Endodermal cell (in vitro differentiated cells): ENCODE measurements around the gene DEDD. TPM values are rescaled to one million over a fixed set of nuclear protein-coding genes. Genes with fewer than 3 reads are reported as not detected.
A peak's percentile ranks its signal among the peaks of the same experiment; 100 is the strongest.

Experiments used
- DNase-seq: peaks from one replicate; pipeline ENCODE4 v3.0.0-alpha.2; 2017
- H3K27ac ChIP-seq: 2 replicates; pipeline ENCODE4 v1.5.1; 2013; ENCODE audit warnings: mild to moderate bottlenecking, low read depth, low read length, moderate library complexity
- H3K27me3 ChIP-seq: 2 replicates; pipeline ENCODE4 v1.6.1; 2013; ENCODE audit warnings: mild to moderate bottlenecking, low read length, moderate library complexity; ENCODE audit not compliant: insufficient read depth, control insufficient read depth, poor library complexity, severe bottlenecking
- H3K36me3 ChIP-seq: 2 replicates; pipeline ENCODE4 v1.7.0; 2013; ENCODE audit warnings: mild to moderate bottlenecking, low read length, moderate library complexity; ENCODE audit not compliant: control insufficient read depth, insufficient read depth
- H3K4me1 ChIP-seq: one replicate; pipeline ENCODE4 v1.7.0; 2013; ENCODE audit warnings: low read length; ENCODE audit not compliant: control insufficient read depth, insufficient read depth
- H3K4me3 ChIP-seq: 2 replicates; pipeline ENCODE4 v1.5.1; 2013; ENCODE audit warnings: mild to moderate bottlenecking, low read length, moderate library complexity
- H3K9ac ChIP-seq: 2 replicates; pipeline ENCODE4 v1.6.1; 2013; ENCODE audit warnings: mild to moderate bottlenecking, low read length, moderate library complexity; ENCODE audit not compliant: poor library complexity, severe bottlenecking; ENCODE audit errors: extremely low read depth
- H3K9me3 ChIP-seq: 2 replicates; pipeline ENCODE4 v1.6.1; 2013; ENCODE audit warnings: mild to moderate bottlenecking, low read length, moderate library complexity; ENCODE audit not compliant: control insufficient read depth
- H3K27ac Mint-ChIP-seq: 2 replicates; pipeline ENCODE4 v1.8.0; 2020; ENCODE audit warnings: mixed read lengths
- H3K27me3 Mint-ChIP-seq: 2 replicates; pipeline ENCODE4 v1.8.0; 2021; ENCODE audit warnings: mild to moderate bottlenecking, mixed read lengths; ENCODE audit not compliant: insufficient read depth
- H3K36me3 Mint-ChIP-seq: 2 replicates; pipeline ENCODE4 v1.8.0; 2020; ENCODE audit warnings: low read depth, mixed read lengths
- H3K4me1 Mint-ChIP-seq: 2 replicates; pipeline ENCODE4 v1.8.0; 2020; ENCODE audit warnings: mixed read lengths
- H3K4me3 Mint-ChIP-seq: 2 replicates; pipeline ENCODE4 v1.8.0; 2020; ENCODE audit warnings: mild to moderate bottlenecking, moderate library complexity, mixed read lengths
- H3K9me3 Mint-ChIP-seq: 2 replicates; pipeline ENCODE4 v1.8.0; 2020; ENCODE audit warnings: mild to moderate bottlenecking, mixed read lengths
- CTCF ChIP-seq: fragments of 200-600 bp; sonication (generic); conservative IDR thresholded peaks from 2 replicates; pipeline ENCODE4 v1.5.0; 2021; ENCODE audit warnings: antibody characterized with exemption, mild to moderate bottlenecking
- WGBS, 2 experiments: methylation state at CpG; one replicate each; pipeline versions ENCODE4 v1.1.5 to v1.1.7; 2013; ENCODE audit warnings: missing lambda C conversion rate in 2 of 2, mixed read lengths in 1 of 2; ENCODE audit not compliant: insufficient coverage in 1 of 2, insufficient read length in 1 of 2; 5-methylcytosine and 5-hydroxymethylcytosine counted together
- total RNA-seq, 2 donors: library from RNA; stranded (reverse); fragmentation: NEBNext Ultra II Directional in 1 of 2; extraction: Animal tissue kit (Norgen Biotek cat#: 25700) in 1 of 2; gene quantifications; 2 replicates in 1 of 2; 3 replicates in 1 of 2; pipeline ENCODE4 v1.2.1, GENCODE V29; 2021

DEDD gene
- total RNA-seq, 2 donors from 2014 or later = 34.2 to 39.8 TPM

GRCh38 chr1:161176468-161177111 is 44.1 kb upstream of the DEDD start:
- Mint-ChIP-seq H3K27ac (peak overlapping the region; percentile 100), H3K4me3 (peak overlapping the region; percentile 97), H3K36me3 (peaks cover 32% of the 10 kb centered on the region), H3K27me3 (no peaks in the 10 kb centered on the region), H3K9me3 (no peaks in the 10 kb centered on the region), H3K4me1 (peaks cover 14% of the 10 kb centered on the region)
- H3K9ac ChIP-seq = peak overlapping the region; percentile 68
- peak overlapping the region; percentile 96 for H3K4me3 ChIP-seq
- H3K9me3 ChIP-seq = no peaks in the 10 kb centered on the region
- peaks cover 4% of the 10 kb centered on the region for H3K4me1 ChIP-seq
- no peaks in the 10 kb centered on the region for H3K27me3 ChIP-seq
- H3K27ac ChIP-seq = no peak overlapping the region
- peaks cover 35% of the 10 kb centered on the region for H3K36me3 ChIP-seq
- TF ChIP-seq CTCF = no peak
- WGBS, 2 experiments = 26 to 72% methylated on average over 2 to 16 of the region's 17 CpGs
- DNase-seq = no peak

- Histone ChIP-seq H3K36me3 (peaks cover 41% of the 10 kb centered on the region), H3K4me1 (peaks cover 4% of the 10 kb centered on the region), H3K9me3 (no peaks in the 10 kb centered on the region), H3K4me3 (peak overlapping the region; percentile 96), H3K9ac (no peak overlapping the region), H3K27me3 (no peaks in the 10 kb centered on the region), H3K27ac (no peak overlapping the region)
- WGBS, 2 experiments = 91 to 93% methylated on average over 5 to 10 of the region's 10 CpGs
- no peak for DNase-seq
- Mint-ChIP-seq H3K4me3 (peak overlapping the region; percentile 97), H3K4me1 (peaks cover 14% of the 10 kb centered on the region), H3K27ac (no peak overlapping the region), H3K9me3 (no peaks in the 10 kb centered on the region), H3K27me3 (no peaks in the 10 kb centered on the region), H3K36me3 (peaks cover 37% of the 10 kb centered on the region)
- no peak for TF ChIP-seq CTCF
These were observed 43.4 kb upstream of the DEDD start for GRCh38 chr1:161175771-161176453.

GRCh38 chr1:161174911-161175310 is 42.4 kb upstream of the DEDD start:
- H3K4me3 ChIP-seq = no peak overlapping the region
- TF ChIP-seq CTCF = no peak
- Mint-ChIP-seq H3K4me1 (peaks cover 14% of the 10 kb centered on the region), H3K4me3 (no peak overlapping the region), H3K27ac (no peak overlapping the region), H3K9me3 (no peaks in the 10 kb centered on the region), H3K27me3 (no peaks in the 10 kb centered on the region), H3K36me3 (peaks cover 40% of the 10 kb centered on the region)
- H3K36me3 ChIP-seq = peaks cover 46% of the 10 kb centered on the region
- no peak overlapping the region for H3K9ac ChIP-seq
- no peak overlapping the region for H3K27ac ChIP-seq
- no peaks in the 10 kb centered on the region for H3K27me3 ChIP-seq
- no peaks in the 10 kb centered on the region for H3K9me3 ChIP-seq
- 95 to 100% methylated on average over 6 to 11 of the region's 11 CpGs for WGBS, 2 experiments
- H3K4me1 ChIP-seq = peaks cover 4% of the 10 kb centered on the region
- no peak for DNase-seq
